K562 (cell line): ENCODE data around the gene TRMU. TPM values are rescaled to one million over a fixed set of nuclear protein-coding genes. Genes with fewer than 3 reads are reported as not detected.

Experiments used
- ATAC-seq: fragments of 200-7000 bp; cut with Tn5 transposase; 3 replicates; pipeline ENCODE4 v1.9.1; 2020; ENCODE audit warnings: moderate library complexity
- BruUV-seq: library from RNA; stranded (reverse); fragments of 400-500 nt; replicated peaks from 2 replicates; lab custom pipeline; 2021; lab: Mats Ljungman, UMichigan
- CTCF ChIA-PET: fragments of 300-600 bp; formaldehyde crosslinking; extraction: SDS; loops from one replicate; lab custom pipeline; 2021; ENCODE audit warnings: low intra/inter-chr PET ratio; lab: Yijun Ruan, JAX
- POLR2A ChIA-PET: fragments of 300-600, 350-650 bp; sonication (Branson Sonifier 250); formaldehyde crosslinking; extraction: SDS; loops from one replicate; lab custom pipeline; 2021; ENCODE audit warnings: antibody characterized with exemption, inconsistent platforms; lab: Yijun Ruan, JAX
- DNase-seq, 4 experiments: peaks; one replicate each; pipeline versions ENCODE4 v3.0.0 to v3.0.0-alpha.2; 2011 to 2018; ENCODE audit warnings: low spot score in 3 of 4, mixed read lengths in 3 of 4; ENCODE audit errors: extremely low read depth in 1 of 4
- FAIRE-seq: peaks from 2 replicates; lab custom pipeline; 2011; peaks lifted over from hg19 to GRCh38; lab: Jason Lieb, UNC
- H2AFZ ChIP-seq: 2 replicates; pipeline ENCODE4 v1.6.0; 2011; ENCODE audit warnings: low read depth, low read length, control low read depth, inconsistent platforms
- H3K27ac ChIP-seq: fragments of 200-600 bp; 3 replicates; pipeline ENCODE4 v1.8.0; 2011; ENCODE audit warnings: low read depth, mild to moderate bottlenecking, control low read depth, inconsistent platforms, low read length, moderate library complexity, mixed read lengths; ENCODE audit errors: extremely low read depth
- H3K27me3 ChIP-seq, 2 experiments: fragments of 300-600 bp in 1 of 2; 2 replicates in 1 of 2; 3 replicates in 1 of 2; pipeline versions ENCODE4 v1.6.0 to v1.8.0; 2011; ENCODE audit warnings: inconsistent platforms in 2 of 2, low read length in 2 of 2, mild to moderate bottlenecking in 1 of 2, mixed read lengths in 1 of 2, moderate library complexity in 1 of 2; ENCODE audit not compliant: control insufficient read depth in 2 of 2, insufficient read depth in 2 of 2
- H3K36me3 ChIP-seq: fragments of 300-600 bp; 3 replicates; pipeline ENCODE4 v1.8.0; 2011; ENCODE audit warnings: mild to moderate bottlenecking, low read length, inconsistent platforms; ENCODE audit not compliant: control insufficient read depth, insufficient read depth
- H3K4me1 ChIP-seq, 2 experiments: fragments of 200-600 bp in 1 of 2; replicated peaks in 1 of 2; 2 replicates in 1 of 2; 3 replicates in 1 of 2; pipeline versions ENCODE4 v1.5.1 to v1.8.0; 2011; ENCODE audit warnings: inconsistent platforms in 2 of 2, low read length in 2 of 2, mild to moderate bottlenecking in 1 of 2, mixed read lengths in 1 of 2, moderate library complexity in 1 of 2; ENCODE audit not compliant: control insufficient read depth in 2 of 2, insufficient read depth in 2 of 2
- H3K4me2 ChIP-seq: 2 replicates; pipeline ENCODE4 v1.6.1; 2011; ENCODE audit warnings: low read length, control low read depth, inconsistent platforms, mixed read lengths; ENCODE audit not compliant: insufficient read depth
- H3K4me3 ChIP-seq: fragments of 200-600 bp; sonication (generic), shearing (Covaris generic); 2 replicates; pipeline ENCODE4 v1.5.1; 2016; ENCODE audit warnings: control low read depth, inconsistent platforms
- H3K79me2 ChIP-seq: fragments of 200-600 bp; 3 replicates; pipeline ENCODE4 v1.8.0; 2011; ENCODE audit warnings: low read length, inconsistent platforms; ENCODE audit not compliant: control insufficient read depth, insufficient read depth
- H3K9ac ChIP-seq, 2 experiments: 2 replicates each; pipeline versions ENCODE4 v1.6.0 to v1.6.1; 2011; ENCODE audit warnings: low read depth in 2 of 2, low read length in 2 of 2, control low read depth in 1 of 2, inconsistent platforms in 1 of 2, mild to moderate bottlenecking in 1 of 2, mixed read lengths in 1 of 2; ENCODE audit not compliant: insufficient read depth in 1 of 2
- H3K9me1 ChIP-seq: one replicate; pipeline ENCODE4 v1.6.0; 2011; ENCODE audit warnings: inconsistent platforms, mild to moderate bottlenecking, low read length, moderate library complexity; ENCODE audit not compliant: control insufficient read depth, insufficient read depth
- H3K9me3 ChIP-seq: replicated peaks from 2 replicates; pipeline ENCODE4 v1.5.1; 2011; ENCODE audit warnings: low read depth, low read length, inconsistent platforms; ENCODE audit not compliant: control insufficient read depth, insufficient read depth
- H4K20me1 ChIP-seq: replicated peaks from 2 replicates; pipeline ENCODE4 v1.6.1; 2011; ENCODE audit warnings: low read length, inconsistent platforms, mixed read lengths; ENCODE audit not compliant: control insufficient read depth, insufficient read depth
- DACH1 ChIP-seq: fragments of 450-650 bp; IDR thresholded peaks from 2 replicates; pipeline ENCODE4 v1.6.1; 2018; ENCODE audit not compliant: partially characterized antibody
- MTA3 ChIP-seq: fragments of 450-650 bp; formaldehyde crosslinking; IDR thresholded peaks from 2 replicates; pipeline ENCODE4 v1.6.1; 2017; ENCODE audit warnings: mild to moderate bottlenecking, borderline replicate concordance
- MYC ChIP-seq, 2 experiments: fragments of 250-450 bp in 1 of 2; sonication (Bioruptor Pico) in 1 of 2; IDR thresholded peaks; 2 replicates each; pipeline versions ENCODE4 v1.5.1 to v1.6.1; 2012 to 2021; ENCODE audit warnings: low read depth in 2 of 2, borderline replicate concordance in 1 of 2, improper control_type of control experiment in 1 of 2, low read length in 1 of 2, mild to moderate bottlenecking in 1 of 2, moderate library complexity in 1 of 2
- SIX5 ChIP-seq, 2 experiments: IDR thresholded peaks; 2 replicates each; pipeline ENCODE4 v1.6.1; 2011; ENCODE audit warnings: low read length in 2 of 2, borderline replicate concordance in 1 of 2, low read depth in 1 of 2, mild to moderate bottlenecking in 1 of 2, moderate library complexity in 1 of 2; ENCODE audit not compliant: insufficient read depth in 1 of 2
- ZNF507 ChIP-seq: conservative IDR thresholded peaks from 2 replicates; pipeline ENCODE4 v1.6.1; 2017; ENCODE audit warnings: missing genetic modification characterization, missing compliant biosample characterization
- WGBS: fragments of 100-300 bp; shearing (Covaris generic); methylation state at CpG from one replicate; pipeline ENCODE4 v1.1.6; 2016; ENCODE audit warnings: low coverage, mixed read lengths; ENCODE audit not compliant: insufficient coverage; ENCODE audit errors: missing lambda C conversion rate; 5-methylcytosine and 5-hydroxymethylcytosine counted together
- in situ Hi-C: fragments of 300-500 bp; cut with MboI; formaldehyde crosslinking; loops from 4 replicates; pipeline ENCODE4 v1.15.0; 2018; ENCODE audit warnings: inconsistent platforms, mixed read lengths
- intact Hi-C: fragments of 100-400 bp; cut with micrococcal nuclease; formaldehyde crosslinking; loops from 2 replicates; pipeline ENCODE4 v1.14.2; 2022
- polyA plus RNA-seq, 8 experiments: library from polyadenylated mRNA; depleted of rRNA in 4 of 8; stranded (reverse) in 5 of 8; unstranded in 3 of 8; fragments of >200 nt; fragmentation: Nextera tagmentation in 2 of 8; fragmentation: Illumina TruSeq in 1 of 8; extraction: Ambion mirVana in 2 of 8; extraction: Trizol in 1 of 8; gene quantifications; 2 replicates each; pipeline versions ENCODE4 v1.2.1 to v1.2.3, GENCODE V29; 2011 to 2014; ENCODE audit warnings: inconsistent platforms in 1 of 8, missing spikeins in 1 of 8
- total RNA-seq, 7 experiments: library from RNA; depleted of rRNA in 6 of 7; stranded (reverse); fragments of >200 nt in 6 of 7; fragmentation: Illumina TruSeq in 2 of 7; extraction: Trizol in 2 of 7; gene quantifications; 2 replicates each; pipeline versions ENCODE4 v1.2.1 to v1.2.3, GENCODE V29; 2011 to 2021; ENCODE audit warnings: low replicate concordance in 1 of 7
- TF ChIP-seq, protein P1 (sequence below), 3 experiments: fragments of 200-800 bp in 1 of 3; fragments of 250-450 bp in 1 of 3; fragments of 450-650 bp in 1 of 3; sonication (Bioruptor Pico) in 1 of 3; sonication (Bioruptor generic) in 1 of 3; formaldehyde crosslinking in 1 of 3; IDR thresholded peaks; 2 replicates each; pipeline versions ENCODE4 v1.6.1 to v1.8.0; 2016 to 2022; ENCODE audit warnings: mild to moderate bottlenecking in 2 of 3, missing genetic modification characterization in 2 of 3, missing compliant biosample characterization in 1 of 3, moderate library complexity in 1 of 3
- TF ChIP-seq, protein P2 (sequence below): fragments of 250-450 bp; sonication (Bioruptor Pico); IDR thresholded peaks from 2 replicates; pipeline ENCODE4 v1.5.0; 2021; ENCODE audit warnings: mild to moderate bottlenecking, moderate library complexity
- TF ChIP-seq, protein P3 (sequence below): fragments of 450-650 bp; IDR thresholded peaks from 2 replicates; pipeline ENCODE4 v1.6.1; 2016
- TF ChIP-seq, protein P4 (sequence below): fragments of 250-450 bp; sonication (Bioruptor Pico); IDR thresholded peaks from 2 replicates; pipeline ENCODE4 v1.8.0; 2022; ENCODE audit warnings: inconsistent platforms

TRMU gene
- total and polyA plus RNA-seq, 9 of the 15 experiments (the other 6 are each of a cell fraction or from before 2014, with no cell fraction given), result 2.3 to 49.9 (median 35.3) TPM

DNA sequence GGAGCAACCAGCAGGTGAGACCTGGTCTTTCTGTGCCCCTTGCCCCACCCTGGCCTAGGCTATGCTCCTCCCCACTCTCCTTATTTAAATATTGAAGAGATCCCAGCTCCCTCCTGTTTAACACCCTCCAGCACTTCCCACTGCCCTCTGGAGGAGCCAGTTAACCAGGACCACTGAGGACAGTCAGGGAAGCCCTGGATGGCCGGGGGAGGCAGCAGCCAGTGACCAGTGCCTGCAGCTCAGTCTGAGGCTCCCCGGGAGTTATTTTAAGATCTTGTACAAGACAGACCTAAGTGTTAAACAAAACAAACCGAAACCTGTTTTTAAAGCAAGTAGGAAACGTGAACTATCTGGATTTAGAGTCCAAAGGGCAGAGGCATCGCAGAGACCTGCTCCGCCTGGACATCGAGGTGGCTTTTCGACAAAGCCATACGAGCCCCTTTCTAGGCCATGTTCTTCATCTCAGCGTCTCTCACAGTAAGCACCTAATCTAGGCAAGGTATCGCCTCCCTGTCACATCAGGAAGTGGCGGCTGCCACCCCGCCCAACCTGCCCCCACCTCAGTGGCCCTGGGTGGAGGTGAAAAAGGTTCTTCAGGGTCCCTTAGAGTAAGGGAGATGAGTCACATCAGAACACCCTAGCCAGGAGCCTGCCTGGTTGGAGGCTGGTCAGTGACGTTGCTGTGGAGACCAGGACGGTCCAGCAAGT lies 35.2 kb downstream of the TRMU start:
- no peaks in the 10 kb centered on the region for H3K9me3 ChIP-seq
- H4K20me1 ChIP-seq, result peaks cover 6% of the 10 kb centered on the region
- BruUV-seq, result no TSS peak
- no peak overlapping the region for H3K4me3 ChIP-seq
- FAIRE-seq, result no peak
- no peak overlapping the region for H3K9ac ChIP-seq
- no peak overlapping the region for H3K4me2 ChIP-seq
- ChIA-PET POLR2A (interaction anchor here (0.6 kb wide), 1 partner anchor 249 kb away, joined by 3 read pairs; no protein-coding TSS in a partner anchor), CTCF (no interaction called here)
- intact Hi-C loops, result no loop called here
- in situ Hi-C loops, result no loop called here
- no peaks in the 10 kb centered on the region for H3K79me2 ChIP-seq
- H3K9me1 ChIP-seq, result no peaks in the 10 kb centered on the region
- no peaks in the 10 kb centered on the region for H3K36me3 ChIP-seq
- no peak overlapping the region for H3K27ac ChIP-seq
- DNase-seq, result no peak
- H3K4me1 ChIP-seq, result peaks cover 0 to 18% of the 10 kb centered on the region in 2 experiments; a peak in 2 of 5 replicates
- no peak overlapping the region for H2AFZ ChIP-seq
- H3K27me3 ChIP-seq, result peaks cover 0 to 28% of the 10 kb centered on the region in 2 experiments; a peak in 3 of 5 replicates
- 24% methylated on average over 13 of the region's 15 CpGs for WGBS
- no peak for ATAC-seq
- TF ChIP-seq MTA3 (no peak), SIX5 (IDR thresholded peaks at IDR 0.05; ENCODE audit: borderline replicate concordance in 1 of 2, insufficient read depth in 1 of 2, low read depth in 1 of 2, low read length in 2 of 2) (no peak), ZNF507 (tag) (no peak), DACH1 (no peak), MYC (IDR thresholded peaks at IDR 0.05; ENCODE audit: low read depth, low read length) (no peak), MYC (CRISPR knock-in tag; IDR thresholded peaks at IDR 0.05; ENCODE audit: borderline replicate concordance, low read depth) (no peak)
- TF ChIP-seq, protein P1, sequence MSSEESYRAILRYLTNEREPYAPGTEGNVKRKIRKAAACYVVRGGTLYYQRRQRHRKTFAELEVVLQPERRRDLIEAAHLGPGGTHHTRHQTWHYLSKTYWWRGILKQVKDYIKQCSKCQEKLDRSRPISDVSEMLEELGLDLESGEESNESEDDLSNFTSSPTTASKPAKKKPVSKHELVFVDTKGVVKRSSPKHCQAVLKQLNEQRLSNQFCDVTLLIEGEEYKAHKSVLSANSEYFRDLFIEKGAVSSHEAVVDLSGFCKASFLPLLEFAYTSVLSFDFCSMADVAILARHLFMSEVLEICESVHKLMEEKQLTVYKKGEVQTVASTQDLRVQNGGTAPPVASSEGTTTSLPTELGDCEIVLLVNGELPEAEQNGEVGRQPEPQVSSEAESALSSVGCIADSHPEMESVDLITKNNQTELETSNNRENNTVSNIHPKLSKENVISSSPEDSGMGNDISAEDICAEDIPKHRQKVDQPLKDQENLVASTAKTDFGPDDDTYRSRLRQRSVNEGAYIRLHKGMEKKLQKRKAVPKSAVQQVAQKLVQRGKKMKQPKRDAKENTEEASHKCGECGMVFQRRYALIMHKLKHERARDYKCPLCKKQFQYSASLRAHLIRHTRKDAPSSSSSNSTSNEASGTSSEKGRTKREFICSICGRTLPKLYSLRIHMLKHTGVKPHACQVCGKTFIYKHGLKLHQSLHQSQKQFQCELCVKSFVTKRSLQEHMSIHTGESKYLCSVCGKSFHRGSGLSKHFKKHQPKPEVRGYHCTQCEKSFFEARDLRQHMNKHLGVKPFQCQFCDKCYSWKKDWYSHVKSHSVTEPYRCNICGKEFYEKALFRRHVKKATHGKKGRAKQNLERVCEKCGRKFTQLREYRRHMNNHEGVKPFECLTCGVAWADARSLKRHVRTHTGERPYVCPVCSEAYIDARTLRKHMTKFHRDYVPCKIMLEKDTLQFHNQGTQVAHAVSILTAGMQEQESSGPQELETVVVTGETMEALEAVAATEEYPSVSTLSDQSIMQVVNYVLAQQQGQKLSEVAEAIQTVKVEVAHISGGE (CRISPR knock-in tag; IDR thresholded peaks at IDR 0.05), result no peak
- TF ChIP-seq, protein P2, sequence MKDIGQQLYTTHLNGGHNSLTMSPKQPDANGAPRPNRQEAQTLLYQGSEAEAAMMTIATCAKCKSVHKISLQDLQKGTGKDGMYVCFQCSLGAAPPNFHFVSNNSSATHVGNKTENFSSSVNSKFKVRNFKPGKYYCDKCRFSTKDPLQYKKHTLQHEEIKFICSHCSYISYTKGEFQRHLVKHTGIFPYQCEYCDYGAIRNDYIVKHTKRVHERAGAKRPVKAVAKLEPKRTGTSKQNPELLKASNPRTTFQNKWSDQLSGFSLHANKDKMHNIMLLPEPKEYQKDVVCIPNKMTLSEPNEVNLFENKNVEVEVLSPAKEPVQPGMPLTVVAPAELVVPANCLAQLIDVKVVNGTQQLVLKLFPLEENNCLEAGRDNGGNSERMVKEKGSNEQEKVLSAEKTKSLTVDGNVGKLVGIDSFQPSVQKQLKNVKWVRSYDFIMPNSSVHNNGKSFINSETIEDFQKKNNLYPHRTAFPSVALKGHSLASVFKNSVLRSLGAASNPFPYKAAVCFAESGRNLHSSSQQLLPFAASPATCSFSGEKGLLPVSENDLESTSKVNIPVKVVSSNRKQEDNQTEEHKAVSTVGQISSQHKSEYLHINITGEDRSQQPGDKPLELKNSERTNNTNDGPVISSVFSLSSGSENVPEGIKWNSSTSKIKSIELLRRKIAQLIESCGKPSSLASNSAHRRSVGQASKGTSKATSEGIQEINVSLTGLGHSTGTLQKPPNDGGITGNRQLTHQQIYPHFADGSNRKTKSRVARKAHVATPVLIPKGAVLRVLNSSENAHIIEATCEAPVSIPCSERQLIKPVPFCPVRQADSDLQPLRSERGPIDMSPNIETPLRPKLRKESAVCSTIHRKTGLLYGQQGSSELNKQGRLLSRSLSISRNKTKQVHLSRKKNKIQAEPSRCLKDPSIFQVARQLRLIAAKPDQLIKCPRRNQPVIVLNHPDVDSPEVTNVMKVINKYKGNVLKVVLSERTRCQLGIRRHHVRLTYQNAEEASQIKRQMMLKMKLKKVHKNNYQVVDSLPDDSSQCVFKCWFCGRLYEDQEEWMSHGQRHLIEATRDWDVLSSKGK (CRISPR knock-in tag), result no peak
- TF ChIP-seq, protein P3, sequence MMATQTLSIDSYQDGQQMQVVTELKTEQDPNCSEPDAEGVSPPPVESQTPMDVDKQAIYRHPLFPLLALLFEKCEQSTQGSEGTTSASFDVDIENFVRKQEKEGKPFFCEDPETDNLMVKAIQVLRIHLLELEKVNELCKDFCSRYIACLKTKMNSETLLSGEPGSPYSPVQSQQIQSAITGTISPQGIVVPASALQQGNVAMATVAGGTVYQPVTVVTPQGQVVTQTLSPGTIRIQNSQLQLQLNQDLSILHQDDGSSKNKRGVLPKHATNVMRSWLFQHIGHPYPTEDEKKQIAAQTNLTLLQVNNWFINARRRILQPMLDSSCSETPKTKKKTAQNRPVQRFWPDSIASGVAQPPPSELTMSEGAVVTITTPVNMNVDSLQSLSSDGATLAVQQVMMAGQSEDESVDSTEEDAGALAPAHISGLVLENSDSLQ, result no peak
- TF ChIP-seq, protein P4, sequence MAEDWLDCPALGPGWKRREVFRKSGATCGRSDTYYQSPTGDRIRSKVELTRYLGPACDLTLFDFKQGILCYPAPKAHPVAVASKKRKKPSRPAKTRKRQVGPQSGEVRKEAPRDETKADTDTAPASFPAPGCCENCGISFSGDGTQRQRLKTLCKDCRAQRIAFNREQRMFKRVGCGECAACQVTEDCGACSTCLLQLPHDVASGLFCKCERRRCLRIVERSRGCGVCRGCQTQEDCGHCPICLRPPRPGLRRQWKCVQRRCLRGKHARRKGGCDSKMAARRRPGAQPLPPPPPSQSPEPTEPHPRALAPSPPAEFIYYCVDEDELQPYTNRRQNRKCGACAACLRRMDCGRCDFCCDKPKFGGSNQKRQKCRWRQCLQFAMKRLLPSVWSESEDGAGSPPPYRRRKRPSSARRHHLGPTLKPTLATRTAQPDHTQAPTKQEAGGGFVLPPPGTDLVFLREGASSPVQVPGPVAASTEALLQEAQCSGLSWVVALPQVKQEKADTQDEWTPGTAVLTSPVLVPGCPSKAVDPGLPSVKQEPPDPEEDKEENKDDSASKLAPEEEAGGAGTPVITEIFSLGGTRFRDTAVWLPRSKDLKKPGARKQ (CRISPR knock-in tag), result no peak
